ENCODE data around the gene GSTT2. TPM values are rescaled to one million over a fixed set of nuclear protein-coding genes. Genes with fewer than 3 reads are reported as not detected.

Gene GSTT2
- total and polyA plus RNA-seq, 2 donors, result 5.7 TPM; not detected in 1

DNA sequence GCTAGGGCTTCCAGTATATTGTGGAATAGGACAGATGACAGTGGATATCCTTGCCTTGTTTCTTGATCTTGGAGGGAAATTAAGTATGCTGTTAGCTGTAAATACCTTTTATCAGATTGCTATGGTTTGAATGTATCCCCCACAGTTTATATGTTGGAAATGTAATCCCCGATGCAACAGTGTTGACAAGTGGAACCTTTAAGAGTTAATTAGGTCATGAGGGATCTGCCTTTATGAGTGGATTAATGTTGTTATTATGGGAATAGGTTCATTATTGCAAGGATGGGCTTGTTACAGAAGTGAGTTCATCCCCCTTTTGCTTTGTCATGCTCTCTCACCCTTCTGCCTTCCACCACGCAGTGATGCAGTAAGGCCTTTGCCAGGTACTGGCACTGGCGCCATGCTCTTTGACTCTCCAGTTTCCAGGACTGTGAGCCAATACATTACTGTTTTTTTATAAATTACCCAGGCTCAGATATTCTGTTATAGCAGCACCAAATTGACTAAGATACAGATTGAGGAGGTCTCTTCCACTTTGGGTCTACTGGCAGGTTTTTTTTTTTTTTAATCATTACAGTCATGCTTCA lies 47.5 kb downstream of the GSTT2 start:
- H3K4me1 ChIP-seq (ENCODE audit: insufficient read depth), result no peaks in the 10 kb centered on the region
- H3K4me3 ChIP-seq (ENCODE audit: low read depth, low read length), result no peak overlapping the region
- WGBS, result 81% methylated on average over 3 of the region's 3 CpGs
- no peak overlapping the region for H3K27ac ChIP-seq (ENCODE audit: low read depth)
- no peaks in the 10 kb centered on the region for H3K36me3 ChIP-seq (ENCODE audit: insufficient read depth)
- DNase-seq (ENCODE audit: extremely low spot score), result no peak

GRCh38 chr22:24027991-24028390 lies 48.1 kb downstream of the GSTT2 start:
- WGBS, result 80% methylated on average over 2 of the region's 2 CpGs
- DNase-seq (ENCODE audit: extremely low spot score), result no peak
- Histone ChIP-seq H3K36me3 (ENCODE audit: insufficient read depth) (no peaks in the 10 kb centered on the region), H3K4me1 (ENCODE audit: insufficient read depth) (no peaks in the 10 kb centered on the region), H3K27ac (ENCODE audit: low read depth) (no peak overlapping the region), H3K4me3 (ENCODE audit: low read depth, low read length) (no peak overlapping the region)

GRCh38 chr22:24028533-24028932 lies 48.6 kb downstream of the GSTT2 start:
- H3K4me1 ChIP-seq (ENCODE audit: insufficient read depth), result no peaks in the 10 kb centered on the region
- no peak overlapping the region for H3K27ac ChIP-seq (ENCODE audit: low read depth)
- no peak overlapping the region for H3K4me3 ChIP-seq (ENCODE audit: low read depth, low read length)
- 57% methylated on average over 2 of the region's 2 CpGs for WGBS
- no peak for DNase-seq (ENCODE audit: extremely low spot score)
- no peaks in the 10 kb centered on the region for H3K36me3 ChIP-seq (ENCODE audit: insufficient read depth)

DNA sequence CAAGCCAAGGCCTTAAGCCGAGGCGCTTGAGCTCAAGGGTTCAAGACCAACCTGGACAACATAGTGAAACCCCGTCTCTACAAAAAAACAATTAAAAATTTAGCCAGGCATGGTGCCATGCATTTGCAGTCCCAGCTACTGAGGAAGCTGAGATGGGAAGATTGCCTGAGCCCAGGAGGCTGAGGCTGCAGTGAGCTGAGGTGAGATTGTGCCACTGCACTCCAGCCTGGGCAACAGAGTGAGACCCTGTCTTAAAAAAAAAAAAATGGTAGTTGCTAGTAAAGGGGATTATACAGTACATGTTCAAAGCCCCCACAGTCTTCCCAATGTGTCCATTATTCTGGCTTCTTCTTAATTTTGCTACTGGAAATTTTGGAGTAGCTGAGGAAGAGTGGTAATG lies 49.4 kb downstream of the GSTT2 start:
- no peak overlapping the region for H3K27ac ChIP-seq (ENCODE audit: low read depth)
- no peak overlapping the region for H3K4me3 ChIP-seq (ENCODE audit: low read depth, low read length)
- H3K36me3 ChIP-seq (ENCODE audit: insufficient read depth), result no peaks in the 10 kb centered on the region
- WGBS, result 78% methylated on average over 3 of the region's 3 CpGs
- H3K4me1 ChIP-seq (ENCODE audit: insufficient read depth), result no peaks in the 10 kb centered on the region
- no peak for DNase-seq (ENCODE audit: extremely low spot score)

DNA sequence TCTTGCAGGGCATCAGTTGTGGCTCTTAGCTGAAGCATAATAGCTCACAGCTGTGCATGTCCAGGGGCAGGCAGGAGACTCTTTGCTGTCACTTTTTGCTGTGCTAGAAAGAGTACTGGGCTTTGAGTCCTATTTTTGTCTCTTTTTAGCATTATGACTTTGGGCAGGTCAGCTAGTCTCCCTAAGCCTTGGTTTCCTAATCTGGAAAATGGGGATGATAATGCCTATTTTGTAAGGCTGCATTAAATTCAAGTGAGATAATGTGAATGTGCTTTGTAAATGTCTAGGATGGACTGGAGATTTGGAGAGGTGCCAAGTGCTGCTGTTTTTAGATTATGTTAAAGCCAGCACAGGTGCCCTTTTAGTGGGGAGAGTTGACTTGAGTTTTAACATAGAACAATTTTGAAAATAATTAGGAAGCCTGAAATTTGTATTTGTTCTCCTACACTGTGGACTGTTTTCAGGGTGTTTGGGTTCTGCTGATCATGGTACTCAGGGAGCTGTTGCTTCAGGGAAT lies 50.3 kb downstream of the GSTT2 start:
- no peak for DNase-seq (ENCODE audit: extremely low spot score)
- H3K4me3 ChIP-seq (ENCODE audit: low read depth, low read length), result no peak overlapping the region
- H3K27ac ChIP-seq (ENCODE audit: low read depth), result no peak overlapping the region
- no peaks in the 10 kb centered on the region for H3K4me1 ChIP-seq (ENCODE audit: insufficient read depth)
- H3K36me3 ChIP-seq (ENCODE audit: insufficient read depth), result no peaks in the 10 kb centered on the region

Other genes with a start within 250 kb of the GSTT2 start
- gene ZNF70, start 229.0 kb upstream of the GSTT2 start, total RNA-seq, result 9.9 TPM
- 1.6 TPM for gene ZNF70, start 229.0 kb upstream of the GSTT2 start, polyA plus RNA-seq
- not detected for gene VPREB3, start 225.7 kb upstream of the GSTT2 start, total RNA-seq
- not detected for gene VPREB3, start 225.7 kb upstream of the GSTT2 start, polyA plus RNA-seq
- 0.63 TPM for gene C22orf15, start 217.1 kb upstream of the GSTT2 start, total RNA-seq
- 0.82 TPM for gene C22orf15, start 217.1 kb upstream of the GSTT2 start, polyA plus RNA-seq
- gene CHCHD10, start 212.2 kb upstream of the GSTT2 start, total RNA-seq, result 3.6 TPM
- 69.8 TPM for gene CHCHD10, start 212.2 kb upstream of the GSTT2 start, polyA plus RNA-seq
- gene MMP11, start 207.3 kb upstream of the GSTT2 start, total RNA-seq, result 7.3 TPM
- gene MMP11, start 207.3 kb upstream of the GSTT2 start, polyA plus RNA-seq, result 5.6 TPM
- gene SMARCB1, start 193.2 kb upstream of the GSTT2 start, total RNA-seq, result 16.7 TPM
- gene SMARCB1, start 193.2 kb upstream of the GSTT2 start, polyA plus RNA-seq, result 47.9 TPM
- gene DERL3, start 141.1 kb upstream of the GSTT2 start, total RNA-seq, result 0.74 TPM
- gene DERL3, start 141.1 kb upstream of the GSTT2 start, polyA plus RNA-seq, result 0.98 TPM
- gene SLC2A11, start 122.3 kb upstream of the GSTT2 start, total RNA-seq, result 13.0 TPM
- 12.0 TPM for gene SLC2A11, start 122.3 kb upstream of the GSTT2 start, polyA plus RNA-seq
- 70.1 TPM for gene MIF, start 85.8 kb upstream of the GSTT2 start, total RNA-seq
- 528 TPM for gene MIF, start 85.8 kb upstream of the GSTT2 start, polyA plus RNA-seq
- 2.1 TPM for gene GSTT2B, start 18.9 kb upstream of the GSTT2 start, total RNA-seq
- gene GSTT2B, start 18.9 kb upstream of the GSTT2 start, polyA plus RNA-seq, result 30.4 TPM
- gene DDTL, start 13.2 kb upstream of the GSTT2 start, total RNA-seq, result 3.0 TPM
- 6.3 TPM for gene DDTL, start 13.2 kb upstream of the GSTT2 start, polyA plus RNA-seq
- gene DDT, start 5.7 kb upstream of the GSTT2 start, total RNA-seq, result 71.1 TPM
- 232 TPM for gene DDT, start 5.7 kb upstream of the GSTT2 start, polyA plus RNA-seq
- gene GSTT4, start 25.3 kb downstream of the GSTT2 start, total RNA-seq, result not detected
- not detected for gene GSTT4, start 25.3 kb downstream of the GSTT2 start, polyA plus RNA-seq
- gene CABIN1, start 31.2 kb downstream of the GSTT2 start, total RNA-seq, result 34.2 TPM
- gene CABIN1, start 31.2 kb downstream of the GSTT2 start, polyA plus RNA-seq, result 39.0 TPM
- 0.26 TPM for gene SUSD2, start 201.4 kb downstream of the GSTT2 start, total RNA-seq
- gene SUSD2, start 201.4 kb downstream of the GSTT2 start, polyA plus RNA-seq, result 8.3 TPM